OCI-LY7 (cell line): ENCODE results near the gene SWT1. TPM values are rescaled to one million over a fixed set of nuclear protein-coding genes. Genes with fewer than 3 reads are reported as not detected.

Experiments
- BruUV-seq: library from RNA; stranded (reverse); fragments of 400-500 nt; replicated peaks from 2 replicates; lab custom pipeline; 2021; lab: Mats Ljungman, UMichigan
- CTCF ChIA-PET: fragments of 300-600 bp; sonication (Branson Sonifier 250); formaldehyde crosslinking; loops from one replicate; lab custom pipeline; 2022; ENCODE audit warnings: antibody characterized with exemption; ENCODE audit not compliant: unreplicated experiment; lab: Charles Lee
- POLR2A ChIA-PET: fragments of 300-600 bp; sonication (Branson Sonifier 250); formaldehyde crosslinking; loops from one replicate; lab custom pipeline; 2022; ENCODE audit warnings: antibody characterized with exemption; lab: Charles Lee
- DNase-seq: peaks from one replicate; pipeline ENCODE4 v3.0.0-alpha.2; 2015; ENCODE audit warnings: low spot score
- H2AFZ ChIP-seq: fragments of 200-600 bp; sonication (generic), shearing (Covaris generic); 2 replicates; pipeline ENCODE4 v1.6.1; 2014; ENCODE audit warnings: mild to moderate bottlenecking, antibody characterized with exemption, low read length, moderate library complexity
- H3K27ac ChIP-seq: fragments of 200-600 bp; sonication (generic); 2 replicates; pipeline ENCODE4 v1.5.1; 2014; ENCODE audit warnings: mixed run types, low read depth, mild to moderate bottlenecking, moderate library complexity, low read length, inconsistent platforms; ENCODE audit not compliant: poor library complexity, severe bottlenecking
- H3K36me3 ChIP-seq: fragments of 200-600 bp; sonication (generic); 2 replicates; pipeline ENCODE4 v1.6.1; 2014; ENCODE audit warnings: mild to moderate bottlenecking, antibody characterized with exemption, low read length, moderate library complexity, mixed read lengths; ENCODE audit not compliant: insufficient read depth
- H3K4me1 ChIP-seq: fragments of 200-600 bp; sonication (generic); 2 replicates; pipeline ENCODE4 v1.5.1; 2014; ENCODE audit warnings: mild to moderate bottlenecking, low read length; ENCODE audit not compliant: insufficient read depth, poor library complexity, severe bottlenecking
- H3K4me2 ChIP-seq: fragments of 200-600 bp; sonication (generic); 2 replicates; pipeline ENCODE4 v1.6.1; 2014; ENCODE audit warnings: mild to moderate bottlenecking, low read length
- H3K4me3 ChIP-seq: fragments of 200-600 bp; sonication (generic); 2 replicates; pipeline ENCODE4 v1.5.1; 2014; ENCODE audit warnings: mild to moderate bottlenecking, low read depth, low read length; ENCODE audit not compliant: poor library complexity, severe bottlenecking
- H3K79me2 ChIP-seq: fragments of 200-600 bp; sonication (generic); 2 replicates; pipeline ENCODE4 v1.6.1; 2016; ENCODE audit warnings: low read depth, mild to moderate bottlenecking, low read length, moderate library complexity, mixed read lengths; ENCODE audit not compliant: insufficient read depth
- H3K9me2 ChIP-seq: fragments of 200-600 bp; sonication (generic); 2 replicates; pipeline ENCODE4 v1.6.1; 2016; ENCODE audit warnings: mild to moderate bottlenecking, low read length, mixed read lengths; ENCODE audit not compliant: insufficient read depth
- H3K9me3 ChIP-seq: fragments of 200-600 bp; sonication (generic); 2 replicates; pipeline ENCODE4 v1.6.1; 2014; ENCODE audit warnings: mild to moderate bottlenecking, mixed run types, low read length, mixed read lengths
- H4K20me1 ChIP-seq: fragments of 200-600 bp; sonication (generic); 2 replicates; pipeline ENCODE4 v1.6.1; 2014; ENCODE audit warnings: mild to moderate bottlenecking, antibody characterized with exemption, low read length, moderate library complexity, mixed read lengths; ENCODE audit not compliant: insufficient read depth
- CTCF ChIP-seq: fragments of 200-600 bp; sonication (generic); conservative IDR thresholded peaks from 2 replicates; pipeline ENCODE4 v1.5.1; 2014; ENCODE audit warnings: mild to moderate bottlenecking, antibody characterized with exemption, low read length, moderate library complexity, mixed read lengths
- EZH2phosphoT487 ChIP-seq: fragments of 200-600 bp; sonication (generic); IDR thresholded peaks from 2 replicates; pipeline ENCODE4 v1.6.1; 2018; ENCODE audit warnings: low read depth, borderline replicate concordance, mild to moderate bottlenecking, mixed run types, antibody characterized with exemption, low read length, moderate library complexity, mixed read lengths
- intact Hi-C: fragments of 100-400 bp; cut with micrococcal nuclease; formaldehyde crosslinking; loops from one replicate; pipeline ENCODE4 v1.10.0; 2022; ENCODE audit not compliant: unreplicated experiment
- total RNA-seq, 2 experiments: library from RNA; depleted of rRNA in 1 of 2; stranded (reverse); fragments of >200 nt in 1 of 2; shearing (Covaris generic) in 1 of 2; gene quantifications; 2 replicates each; pipeline ENCODE4 v1.2.3, GENCODE V29; 2014 to 2022

SWT1 gene
- total RNA-seq, 2 experiments from 2014 or later = 2.1 to 2.6 TPM

GRCh38 chr1:185295091-185295490, 138.1 kb downstream of the SWT1 start:
- H3K9me2 ChIP-seq = no peaks in the 10 kb centered on the region
- H2AFZ ChIP-seq = no peak overlapping the region
- no peaks in the 10 kb centered on the region for H3K79me2 ChIP-seq
- H3K27ac ChIP-seq = no peak overlapping the region
- H3K9me3 ChIP-seq = no peaks in the 10 kb centered on the region
- no peaks in the 10 kb centered on the region for H3K4me1 ChIP-seq
- no TSS peak for BruUV-seq
- DNase-seq = no peak
- POLR2A ChIA-PET = interaction anchor here (0.7 to 1.1 kb wide), 3 partner anchors 32 to 1035 kb away, joined by 3 read pairs; no protein-coding TSS in a partner anchor
- CTCF ChIA-PET = no interaction called here
- no peak overlapping the region for H3K4me2 ChIP-seq
- peaks cover 69% of the 10 kb centered on the region for H3K36me3 ChIP-seq
- intact Hi-C loops = no loop called here
- no peak for TF ChIP-seq CTCF
- TF ChIP-seq EZH2phosphoT487 = no peak
- H4K20me1 ChIP-seq = no peaks in the 10 kb centered on the region
- no peak overlapping the region for H3K4me3 ChIP-seq

- ChIA-PET POLR2A (interaction anchor here (0.6 to 1.2 kb wide), 2 partner anchors 9 to 1085 kb away, joined by 3 to 4 read pairs; no protein-coding TSS in a partner anchor), CTCF (no interaction called here)
- H3K79me2 ChIP-seq = no peaks in the 10 kb centered on the region
- no peak overlapping the region for H3K27ac ChIP-seq
- no peaks in the 10 kb centered on the region for H3K4me1 ChIP-seq
- no peak overlapping the region for H3K4me3 ChIP-seq
- TF ChIP-seq CTCF (no peak), EZH2phosphoT487 (no peak)
- no peaks in the 10 kb centered on the region for H3K9me2 ChIP-seq
- BruUV-seq = no TSS peak
- H3K4me2 ChIP-seq = no peak overlapping the region
- DNase-seq = no peak
- no peaks in the 10 kb centered on the region for H3K9me3 ChIP-seq
- peaks cover 97% of the 10 kb centered on the region for H3K36me3 ChIP-seq
- intact Hi-C loops = no loop called here
- no peaks in the 10 kb centered on the region for H4K20me1 ChIP-seq
- H2AFZ ChIP-seq = no peak overlapping the region
Observed at GRCh38 chr1:185297982-185298381, 141.0 kb downstream of the SWT1 start.

GRCh38 chr1:185300152-185300551, 143.2 kb downstream of the SWT1 start:
- H4K20me1 ChIP-seq = no peaks in the 10 kb centered on the region
- no TSS peak for BruUV-seq
- POLR2A ChIA-PET = interaction anchor here (0.7 to 2.3 kb wide), 3 partner anchors 8 to 19 kb away, joined by 3 to 7 read pairs (median 5); no protein-coding TSS in a partner anchor

More at GRCh38 chr1:185300152-185300551, 143.2 kb downstream of the SWT1 start:
- Histone ChIP-seq H2AFZ (no peak overlapping the region), H3K9me3 (no peaks in the 10 kb centered on the region), H3K27ac (no peak overlapping the region), H3K36me3 (peaks cover 99% of the 10 kb centered on the region), H3K9me2 (no peaks in the 10 kb centered on the region), H3K4me3 (no peak overlapping the region), H3K4me2 (no peak overlapping the region), H3K79me2 (no peaks in the 10 kb centered on the region), H3K4me1 (no peaks in the 10 kb centered on the region)
- TF ChIP-seq EZH2phosphoT487 = no peak
- TF ChIP-seq CTCF = no peak
- intact Hi-C loops = loop anchor here (10.0 kb wide), 1 partner anchor 1045 kb away; no protein-coding TSS in a partner anchor
- no peak for DNase-seq
- CTCF ChIA-PET = no interaction called here
